Effector memory CD4-positive, alpha-beta T cell (primary cell): ENCODE data around the gene UFC1.
A peak's percentile ranks its signal among the peaks of the same experiment; 100 is the strongest.

Experiments
- DNase-seq, 3 donors: peaks; one replicate each; pipeline ENCODE4 v3.0.0-alpha.2; 2020
- H3K27ac ChIP-seq: 2 replicates; pipeline ENCODE4 v1.7.0; 2013; ENCODE audit warnings: mild to moderate bottlenecking, low read length, moderate library complexity; ENCODE audit not compliant: insufficient read depth, poor library complexity, severe bottlenecking
- H3K27me3 ChIP-seq: replicated peaks from 2 replicates; pipeline ENCODE4 v1.7.0; 2013; ENCODE audit warnings: mild to moderate bottlenecking, low read length; ENCODE audit not compliant: insufficient read depth, control insufficient read depth, poor library complexity, severe bottlenecking
- H3K36me3 ChIP-seq: 2 replicates; pipeline ENCODE4 v1.7.0; 2013; ENCODE audit warnings: mild to moderate bottlenecking, low read length, moderate library complexity; ENCODE audit not compliant: control insufficient read depth, insufficient read depth
- H3K4me1 ChIP-seq: 2 replicates; pipeline ENCODE4 v1.7.0; 2013; ENCODE audit warnings: low read length, mild to moderate bottlenecking; ENCODE audit not compliant: control insufficient read depth, insufficient read depth, poor library complexity, severe bottlenecking
- H3K4me3 ChIP-seq: 2 replicates; pipeline ENCODE4 v1.7.0; 2013; ENCODE audit warnings: low read length, low read depth, mild to moderate bottlenecking; ENCODE audit not compliant: insufficient read depth, poor library complexity, severe bottlenecking
- H3K9me3 ChIP-seq: 2 replicates; pipeline ENCODE4 v1.7.0; 2013; ENCODE audit warnings: mild to moderate bottlenecking, low read length, moderate library complexity; ENCODE audit not compliant: control insufficient read depth

Gene UFC1

DNA sequence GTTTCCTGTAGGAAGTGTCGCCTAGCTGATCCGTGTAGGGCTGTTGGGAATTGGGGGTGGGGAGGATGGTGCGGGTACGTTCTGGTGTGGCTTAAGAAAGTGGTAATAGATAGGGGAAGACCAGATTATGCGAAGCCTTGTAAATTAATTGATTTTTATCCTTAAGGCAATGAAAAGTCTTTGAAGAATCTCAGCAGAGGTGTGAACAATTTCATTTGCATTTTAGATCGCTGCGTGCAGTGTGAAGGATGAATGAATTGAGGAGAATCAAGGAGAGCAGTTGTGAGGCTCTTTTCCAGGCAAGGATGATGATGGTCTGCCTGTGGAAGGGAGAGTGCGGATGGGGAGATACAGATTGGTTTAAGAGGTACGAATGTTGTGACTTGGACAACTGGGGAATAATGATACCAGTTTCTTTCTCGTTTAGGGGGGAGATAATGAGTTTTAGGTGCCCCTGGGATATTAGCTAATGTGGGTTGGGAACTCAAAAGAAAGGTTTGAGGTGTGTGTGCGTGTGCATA is 20.5 kb upstream of the UFC1 start:
- H3K4me1 ChIP-seq = peaks cover 18% of the 10 kb centered on the region
- H3K36me3 ChIP-seq = no peaks in the 10 kb centered on the region
- peak overlapping the region; percentile 81 for H3K27ac ChIP-seq
- H3K27me3 ChIP-seq = no peaks in the 10 kb centered on the region
- H3K9me3 ChIP-seq = no peaks in the 10 kb centered on the region
- DNase-seq = no peak
- peak overlapping the region; percentile 73 for H3K4me3 ChIP-seq

DNA sequence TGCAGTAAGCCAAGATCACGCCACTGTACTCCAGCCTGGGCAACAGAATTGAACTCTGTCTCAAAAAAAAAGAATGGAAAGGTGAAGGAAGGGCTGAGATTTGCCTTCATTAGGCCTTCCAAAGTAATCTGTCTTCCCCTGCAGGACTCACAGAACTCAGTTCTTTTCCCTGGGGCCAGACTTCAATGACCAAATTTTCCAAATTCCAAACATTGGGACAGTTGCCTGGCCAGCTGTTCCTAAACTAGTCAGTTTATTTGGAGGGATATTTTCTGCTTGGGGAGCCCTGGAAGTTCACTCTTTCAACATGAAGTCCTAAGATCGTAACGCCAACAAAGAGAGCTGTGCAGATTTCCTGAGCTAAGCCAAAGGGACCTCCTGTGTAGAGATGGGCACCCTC is 15.9 kb upstream of the UFC1 start:
- H3K4me1 ChIP-seq = peaks cover 8% of the 10 kb centered on the region
- no peak for DNase-seq
- H3K4me3 ChIP-seq = no peak overlapping the region
- no peak overlapping the region for H3K27ac ChIP-seq
- H3K36me3 ChIP-seq = no peaks in the 10 kb centered on the region
- no peaks in the 10 kb centered on the region for H3K27me3 ChIP-seq
- H3K9me3 ChIP-seq = no peaks in the 10 kb centered on the region

DNA sequence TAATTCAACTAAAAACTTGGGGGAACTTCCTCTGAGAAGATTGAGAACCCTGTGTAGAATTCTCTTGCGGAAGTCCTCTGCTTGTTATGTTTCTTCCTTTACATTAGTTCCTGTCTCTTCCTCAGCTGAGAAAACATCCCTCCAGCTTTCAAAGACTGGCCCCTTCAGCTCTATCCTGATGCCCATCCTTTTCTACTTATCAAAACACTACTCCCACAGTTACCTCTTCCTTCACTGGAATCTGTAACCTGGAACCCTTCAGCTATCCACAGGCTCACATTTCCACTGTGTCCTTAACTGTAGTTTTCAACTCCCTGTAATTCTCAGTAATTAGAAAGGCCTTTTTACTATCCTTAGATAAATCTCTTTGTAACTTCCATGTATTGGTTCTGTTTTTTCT is 15.3 kb upstream of the UFC1 start:
- Histone ChIP-seq H3K27me3 (no peaks in the 10 kb centered on the region), H3K4me3 (no peak overlapping the region)
- DNase-seq = no peak

DNA sequence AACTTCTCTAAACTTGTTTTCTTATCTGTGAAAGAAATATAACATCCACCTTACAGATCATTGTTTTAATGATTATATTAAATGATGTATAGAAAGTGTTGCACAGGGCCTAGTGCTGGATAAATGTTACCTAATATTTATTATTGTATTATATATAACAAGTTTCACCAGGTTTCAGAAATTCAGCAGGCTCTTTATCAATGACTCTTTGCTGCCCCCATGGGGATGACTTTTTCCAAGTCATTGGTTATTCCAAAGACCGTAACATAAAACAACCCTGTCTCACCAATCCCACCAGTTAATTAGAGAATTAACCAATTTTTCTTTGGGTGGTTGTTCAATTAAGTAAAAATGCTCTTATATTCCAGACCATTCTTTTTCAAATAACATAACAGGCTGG is 14.0 kb upstream of the UFC1 start:
- Histone ChIP-seq H3K27ac (no peak overlapping the region), H3K4me3 (no peak overlapping the region), H3K4me1 (no peaks in the 10 kb centered on the region), H3K9me3 (no peaks in the 10 kb centered on the region), H3K36me3 (no peaks in the 10 kb centered on the region), H3K27me3 (no peaks in the 10 kb centered on the region)
- peak in 1 of 3 donors; percentile 21 for DNase-seq

More for the DNA sequence above, 15.3 kb upstream of the UFC1 start:
- H3K9me3 ChIP-seq = no peaks in the 10 kb centered on the region
- H3K36me3 ChIP-seq = no peaks in the 10 kb centered on the region
- H3K4me1 ChIP-seq = peaks cover 6% of the 10 kb centered on the region
- no peak overlapping the region for H3K27ac ChIP-seq

DNA sequence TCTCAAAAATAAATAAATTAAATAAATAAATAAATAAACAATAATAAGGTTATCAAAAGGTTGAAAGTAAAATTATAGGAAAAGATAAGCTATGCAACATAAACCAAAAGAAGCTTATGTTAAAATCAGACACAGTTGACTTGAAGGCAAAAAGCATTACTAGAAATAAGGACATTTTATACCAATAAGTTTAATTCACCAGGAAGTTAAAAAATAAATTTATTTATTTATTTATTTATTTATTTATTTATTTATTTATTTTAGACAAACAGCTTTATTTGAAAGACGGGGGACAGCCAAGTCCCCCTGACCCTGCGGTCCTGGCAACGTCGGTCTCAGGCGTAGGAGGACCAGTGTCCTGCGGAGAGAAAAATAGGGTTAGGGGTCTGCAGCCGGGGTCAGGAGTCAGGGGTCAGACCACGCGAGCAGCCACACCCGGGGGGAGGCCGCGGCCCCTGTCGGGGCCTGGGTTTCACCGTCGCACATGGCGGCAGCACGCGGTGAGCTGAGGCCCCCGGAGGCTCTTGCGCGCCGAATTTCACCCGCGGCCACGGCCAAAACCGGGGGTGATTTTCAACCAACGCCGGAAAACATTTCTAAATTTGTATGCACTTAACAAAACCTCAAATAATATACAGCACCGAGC is 12.9 kb upstream of the UFC1 start:
- no peaks in the 10 kb centered on the region for H3K4me1 ChIP-seq
- H3K36me3 ChIP-seq = no peaks in the 10 kb centered on the region
- no peaks in the 10 kb centered on the region for H3K27me3 ChIP-seq
- no peak overlapping the region for H3K4me3 ChIP-seq
- H3K27ac ChIP-seq = no peak overlapping the region
- H3K9me3 ChIP-seq = no peaks in the 10 kb centered on the region
- no peak for DNase-seq

DNA sequence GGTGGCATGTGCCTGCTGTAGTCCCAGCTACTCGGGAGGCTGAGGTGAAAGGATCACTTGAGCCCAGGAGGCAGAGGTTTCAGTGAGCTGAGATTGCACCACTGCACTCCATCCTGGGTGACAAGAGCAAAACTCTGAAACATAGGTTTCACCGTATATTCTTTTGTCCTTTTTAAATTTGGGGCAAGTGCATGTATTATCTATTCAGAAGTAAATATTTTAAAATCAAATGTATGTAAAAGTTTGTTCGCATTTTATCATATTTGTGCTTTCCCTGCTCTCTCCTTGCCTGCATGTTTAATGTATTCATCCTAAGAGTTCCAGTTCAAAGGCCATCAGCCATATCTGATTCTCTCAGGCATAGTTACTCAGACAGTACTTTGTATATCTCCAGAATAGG is 7.9 kb upstream of the UFC1 start:
- H3K27ac ChIP-seq = no peak overlapping the region

DNA sequence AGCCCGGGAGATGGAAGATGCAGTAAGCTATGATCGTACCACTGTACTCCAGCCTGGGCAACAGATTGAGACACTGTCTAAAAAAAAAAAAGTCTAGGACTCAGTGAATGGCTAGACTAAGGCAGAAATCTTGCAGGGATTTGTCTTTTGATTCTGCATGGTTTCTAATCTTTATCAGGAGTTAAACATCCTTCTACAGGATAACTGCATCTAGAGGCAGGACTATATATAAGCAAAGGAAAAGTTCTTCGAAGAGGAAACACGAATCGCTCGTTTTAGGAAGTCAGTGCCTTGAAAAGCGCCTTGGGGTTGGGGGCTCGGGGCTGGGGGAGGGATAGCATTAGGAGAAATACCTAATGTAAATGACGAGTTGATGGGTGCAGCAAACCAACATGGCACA is 602 bp upstream of the UFC1 start:
- H3K27ac ChIP-seq = peak overlapping the region; percentile 97
- no peaks in the 10 kb centered on the region for H3K27me3 ChIP-seq
- DNase-seq = no peak
- peaks cover 4% of the 10 kb centered on the region for H3K4me1 ChIP-seq
- peaks cover 3% of the 10 kb centered on the region for H3K36me3 ChIP-seq
- H3K9me3 ChIP-seq = no peaks in the 10 kb centered on the region
- peak overlapping the region; percentile 89 for H3K4me3 ChIP-seq

More for the DNA sequence above, 7.9 kb upstream of the UFC1 start:
- no peaks in the 10 kb centered on the region for H3K9me3 ChIP-seq
- no peak overlapping the region for H3K4me3 ChIP-seq
- no peaks in the 10 kb centered on the region for H3K4me1 ChIP-seq
- no peak for DNase-seq
- H3K27me3 ChIP-seq = no peaks in the 10 kb centered on the region
- H3K36me3 ChIP-seq = no peaks in the 10 kb centered on the region

DNA sequence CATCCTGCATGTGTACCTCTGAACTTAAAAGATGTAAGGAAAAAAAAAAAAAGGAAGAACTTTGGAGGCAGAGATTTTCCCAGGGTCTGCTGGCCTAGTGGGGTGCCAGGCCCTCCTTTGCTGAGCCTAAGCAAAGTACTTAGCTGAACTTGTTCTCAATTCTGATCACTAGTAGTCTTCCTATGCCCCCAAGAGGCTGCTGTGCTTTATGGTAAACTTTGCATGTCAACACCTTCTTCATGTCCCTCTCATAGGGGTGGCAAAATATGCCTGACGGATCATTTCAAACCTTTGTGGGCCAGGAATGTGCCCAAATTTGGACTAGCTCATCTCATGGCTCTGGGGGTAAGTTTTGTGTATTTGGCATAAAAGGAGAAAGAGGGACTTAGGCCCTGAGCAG is 4.1 kb downstream of the UFC1 start:
- H3K4me3 ChIP-seq = no peak overlapping the region
- no peak for DNase-seq
- H3K27ac ChIP-seq = no peak overlapping the region
- H3K36me3 ChIP-seq = peaks cover 3% of the 10 kb centered on the region
- no peaks in the 10 kb centered on the region for H3K27me3 ChIP-seq
- no peaks in the 10 kb centered on the region for H3K9me3 ChIP-seq
- H3K4me1 ChIP-seq = peaks cover 21% of the 10 kb centered on the region

DNA sequence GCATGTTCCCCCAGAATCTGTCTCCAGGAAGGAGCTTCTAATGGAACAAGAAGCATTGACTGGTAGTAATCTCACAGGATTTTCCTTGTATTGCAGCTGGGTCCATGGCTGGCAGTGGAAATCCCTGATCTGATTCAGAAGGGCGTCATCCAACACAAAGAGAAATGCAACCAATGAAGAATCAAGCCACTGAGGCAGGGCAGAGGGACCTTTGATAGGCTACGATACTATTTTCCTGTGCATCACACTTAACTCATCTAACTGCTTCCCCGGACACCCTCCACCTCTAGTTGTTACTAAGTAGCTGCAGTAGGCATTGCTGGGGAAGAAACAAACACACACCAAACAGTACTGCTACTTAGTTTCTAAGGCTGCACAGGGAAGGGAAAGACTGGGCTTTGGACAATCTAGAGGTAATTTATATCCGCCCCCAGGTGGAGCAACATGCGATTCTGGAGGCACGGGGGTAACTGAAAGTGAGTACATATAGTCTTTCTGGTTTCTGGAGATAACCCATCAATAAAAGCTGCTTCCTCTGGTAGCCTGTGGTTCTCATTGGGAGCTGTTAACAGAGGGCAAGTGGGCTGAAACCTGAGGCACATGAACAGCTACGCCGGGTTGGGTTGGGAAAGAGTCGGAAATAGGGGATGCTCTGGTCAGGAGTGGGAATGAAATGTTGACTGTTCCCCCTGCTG is 4.7 kb downstream of the UFC1 start:
- no peak for DNase-seq
- no peaks in the 10 kb centered on the region for H3K9me3 ChIP-seq
- peak overlapping the region; percentile 86 for H3K27ac ChIP-seq
- H3K4me1 ChIP-seq = peaks cover 17% of the 10 kb centered on the region
- peak overlapping the region; percentile 90 for H3K4me3 ChIP-seq
- peaks cover 3% of the 10 kb centered on the region for H3K36me3 ChIP-seq
- no peaks in the 10 kb centered on the region for H3K27me3 ChIP-seq
